ENCODE results near the gene GOLGA3. TPM values are rescaled to one million over a fixed set of nuclear protein-coding genes. Genes with fewer than 3 reads are reported as not detected.
"Not testable (repeated sequence)": the region's sequence is repeated elsewhere in the genome, so short reads cannot be mapped to it uniquely, and the experiment has no call there.

GOLGA3 gene
- total RNA-seq, 2 experiments from 2014 or later: 36.7 to 38.5 TPM

- Mint-ChIP-seq H3K4me1 (peaks cover 35% of the 10 kb centered on the region), H3K27me3 (no peaks in the 10 kb centered on the region), H3K36me3 (ENCODE audit: low read depth) (peaks cover 24% of the 10 kb centered on the region), H3K9me3 (ENCODE audit: low read depth) (no peaks in the 10 kb centered on the region), H3K4me3 (no peak overlapping the region), H3K27ac (peak overlapping the region; percentile 98)
- intact Hi-C loops (cut with DNase I, micrococcal nuclease): no loop called here
- no peak for DNase-seq
- ATAC-seq: no peak
- POLR2A ChIA-PET: interaction anchor here (0.9 kb wide), 1 partner anchor 54 kb away, joined by 3 read pairs; the partner anchor contains the start of gene CHFR
- CTCF ChIA-PET: interaction anchor here (0.6 to 1.6 kb wide), 2 partner anchors 12 kb away, joined by 3 to 5 read pairs; no protein-coding TSS in a partner anchor
Observed at GRCh38 chr12:132833341-132833740, 4.7 kb upstream of the GOLGA3 start.

- ATAC-seq (no peak), DNase-seq (no peak)
- ChIA-PET CTCF (interaction anchor here (0.5 to 1.5 kb wide), 3 partner anchors 12 to 146 kb away, joined by 3 to 5 read pairs (median 3); no protein-coding TSS in a partner anchor), POLR2A (no interaction called here)
- peaks cover 33% of the 10 kb centered on the region for H3K36me3 Mint-ChIP-seq (ENCODE audit: low read depth)
- peaks cover 44% of the 10 kb centered on the region for H3K4me1 Mint-ChIP-seq
- no peaks in the 10 kb centered on the region for H3K9me3 Mint-ChIP-seq (ENCODE audit: low read depth)
- no peak overlapping the region for H3K27ac Mint-ChIP-seq
- no peak overlapping the region for H3K4me3 Mint-ChIP-seq
- intact Hi-C loops (cut with DNase I, micrococcal nuclease): no loop called here
- H3K27me3 Mint-ChIP-seq: no peaks in the 10 kb centered on the region
Observed at GRCh38 chr12:132831771-132832170, 3.1 kb upstream of the GOLGA3 start.

GRCh38 chr12:132827763-132828703 is 636 bp downstream of the GOLGA3 start:
- POLR2A ChIA-PET: interaction anchor here (1.2 kb wide), 1 partner anchor 67 kb away, joined by 3 read pairs; no protein-coding TSS in a partner anchor
- Mint-ChIP-seq H3K36me3 (ENCODE audit: low read depth) (peaks cover 46% of the 10 kb centered on the region), H3K4me3 (peak overlapping the region; percentile 93), H3K9me3 (ENCODE audit: low read depth) (no peaks in the 10 kb centered on the region), H3K4me1 (peaks cover 38% of the 10 kb centered on the region), H3K27ac (peak overlapping the region; percentile 90), H3K27me3 (no peaks in the 10 kb centered on the region)
- ATAC-seq (peak; percentile 48), DNase-seq (peak; percentile 40)
- intact Hi-C loops (cut with DNase I, micrococcal nuclease): loop anchor here (1.0 to 5.0 kb wide), 12 partner anchors 57 to 899 kb away; partner anchors contain the start of genes CHFR (in 2 of the 2), ANKLE2 (in 1 of the 2), EP400 (in 1 of the 2) and PUS1 (in 1 of the 2)
- CTCF ChIA-PET: interaction anchor here (0.9 kb wide), 1 partner anchor 77 kb away, joined by 6 read pairs; no protein-coding TSS in a partner anchor

- H3K27ac Mint-ChIP-seq: peak overlapping the region; percentile 31
- no peak for DNase-seq
- ChIA-PET CTCF (no interaction called here), POLR2A (no interaction called here)
- H3K36me3 Mint-ChIP-seq (ENCODE audit: low read depth): peaks cover 51% of the 10 kb centered on the region
- no peak for ATAC-seq
- peaks cover 38% of the 10 kb centered on the region for H3K4me1 Mint-ChIP-seq
- no peaks in the 10 kb centered on the region for H3K9me3 Mint-ChIP-seq (ENCODE audit: low read depth)
- intact Hi-C loops (cut with DNase I, micrococcal nuclease): loop anchor here in 1 of 2 experiments (5.0 kb wide), 2 partner anchors 61 to 64 kb away; partner anchors contain the start of genes ANKLE2 and CHFR
- H3K27me3 Mint-ChIP-seq: no peaks in the 10 kb centered on the region
- H3K4me3 Mint-ChIP-seq: no peak overlapping the region
Observed at GRCh38 chr12:132825861-132826260, 2.8 kb downstream of the GOLGA3 start.

- no peak overlapping the region for H3K27ac Mint-ChIP-seq
- H3K36me3 Mint-ChIP-seq (ENCODE audit: low read depth): peaks cover 48% of the 10 kb centered on the region
- DNase-seq (no peak), ATAC-seq (no peak)
- no peaks in the 10 kb centered on the region for H3K9me3 Mint-ChIP-seq (ENCODE audit: low read depth)
- peaks cover 38% of the 10 kb centered on the region for H3K4me1 Mint-ChIP-seq
- intact Hi-C loops (cut with DNase I, micrococcal nuclease): loop anchor here in 1 of 2 experiments (5.0 kb wide), 2 partner anchors 62 to 63 kb away; partner anchors contain the start of genes ANKLE2 and CHFR
- no peaks in the 10 kb centered on the region for H3K27me3 Mint-ChIP-seq
- ChIA-PET POLR2A (no interaction called here), CTCF (no interaction called here)
- H3K4me3 Mint-ChIP-seq: no peak overlapping the region
Observed at GRCh38 chr12:132825089-132825488, 3.6 kb downstream of the GOLGA3 start.

GRCh38 chr12:132824053-132824452 is 4.6 kb downstream of the GOLGA3 start:
- no peak for DNase-seq
- peaks cover 52% of the 10 kb centered on the region for H3K36me3 Mint-ChIP-seq (ENCODE audit: low read depth)
- H3K4me3 Mint-ChIP-seq: no peak overlapping the region
- ChIA-PET CTCF (no interaction called here), POLR2A (no interaction called here)
- H3K4me1 Mint-ChIP-seq: peaks cover 43% of the 10 kb centered on the region
- no peak overlapping the region for H3K27ac Mint-ChIP-seq
- intact Hi-C loops (cut with DNase I, micrococcal nuclease): no loop called here
- no peak for ATAC-seq
- H3K27me3 Mint-ChIP-seq: no peaks in the 10 kb centered on the region
- H3K9me3 Mint-ChIP-seq (ENCODE audit: low read depth): no peaks in the 10 kb centered on the region

GRCh38 chr12:132818562-132818961 is 10.1 kb downstream of the GOLGA3 start:
- peaks cover 45% of the 10 kb centered on the region for H3K36me3 Mint-ChIP-seq (ENCODE audit: low read depth)
- intact Hi-C loops (cut with DNase I, micrococcal nuclease): no loop called here

GRCh38 chr12:132814232-132814631 is 14.4 kb downstream of the GOLGA3 start:
- H3K9me3 Mint-ChIP-seq (ENCODE audit: low read depth): no peaks in the 10 kb centered on the region
- H3K4me3 Mint-ChIP-seq: no peak overlapping the region
- DNase-seq (no peak), ATAC-seq (no peak)
- H3K27me3 Mint-ChIP-seq: no peaks in the 10 kb centered on the region
- peaks cover 51% of the 10 kb centered on the region for H3K36me3 Mint-ChIP-seq (ENCODE audit: low read depth)
- peaks cover 23% of the 10 kb centered on the region for H3K4me1 Mint-ChIP-seq
- H3K27ac Mint-ChIP-seq: no peak overlapping the region
- intact Hi-C loops (cut with DNase I, micrococcal nuclease): no loop called here
- ChIA-PET CTCF (no interaction called here), POLR2A (no interaction called here)

More at GRCh38 chr12:132818562-132818961, 10.1 kb downstream of the GOLGA3 start:
- Mint-ChIP-seq H3K9me3 (ENCODE audit: low read depth) (no peaks in the 10 kb centered on the region), H3K27ac (no peak overlapping the region), H3K4me3 (no peak overlapping the region), H3K27me3 (no peaks in the 10 kb centered on the region), H3K4me1 (peaks cover 18% of the 10 kb centered on the region)
- DNase-seq: peak; percentile 44
- peak; percentile 82 for ATAC-seq
- ChIA-PET POLR2A (interaction anchor here (0.6 kb wide), 1 partner anchor 58 kb away, joined by 3 read pairs; no protein-coding TSS in a partner anchor), CTCF (interaction anchor here (0.7 kb wide), 1 partner anchor 10 kb away, joined by 3 read pairs; no protein-coding TSS in a partner anchor)

- ChIA-PET POLR2A (no interaction called here), CTCF (interaction anchor here (1.0 kb wide), 1 partner anchor 45 kb away, joined by 5 read pairs; no protein-coding TSS in a partner anchor)
- no peak overlapping the region for H3K4me3 Mint-ChIP-seq
- H3K27me3 Mint-ChIP-seq: no peaks in the 10 kb centered on the region
- H3K4me1 Mint-ChIP-seq: peaks cover 18% of the 10 kb centered on the region
- DNase-seq (no peak), ATAC-seq (peak; percentile 36)
- H3K9me3 Mint-ChIP-seq (ENCODE audit: low read depth): no peaks in the 10 kb centered on the region
- H3K36me3 Mint-ChIP-seq (ENCODE audit: low read depth): peaks cover 53% of the 10 kb centered on the region
- H3K27ac Mint-ChIP-seq: no peak overlapping the region
- intact Hi-C loops (cut with DNase I, micrococcal nuclease): no loop called here
Observed at GRCh38 chr12:132813443-132813842, 15.2 kb downstream of the GOLGA3 start.

- intact Hi-C loops (cut with DNase I, micrococcal nuclease): no loop called here
- DNase-seq (peak; percentile 37), ATAC-seq (peak; percentile 26)
- Mint-ChIP-seq H3K9me3 (ENCODE audit: low read depth) (no peaks in the 10 kb centered on the region), H3K4me1 (peaks cover 19% of the 10 kb centered on the region), H3K4me3 (no peak overlapping the region), H3K27me3 (no peaks in the 10 kb centered on the region), H3K36me3 (ENCODE audit: low read depth) (peaks cover 53% of the 10 kb centered on the region), H3K27ac (no peak overlapping the region)
- POLR2A ChIA-PET: no interaction called here
- CTCF ChIA-PET: interaction anchor here (1.0 to 1.3 kb wide), 2 partner anchors 10 to 44 kb away, joined by 3 to 5 read pairs; no protein-coding TSS in a partner anchor
Observed at GRCh38 chr12:132812631-132813305, 15.9 kb downstream of the GOLGA3 start.

GRCh38 chr12:132809391-132809790 is 19.3 kb downstream of the GOLGA3 start:
- DNase-seq: peak; percentile 55
- H3K27ac Mint-ChIP-seq; POLR2A ChIA-PET; ATAC-seq; CTCF ChIA-PET; H3K4me3 Mint-ChIP-seq; H3K27me3 Mint-ChIP-seq; H3K9me3 Mint-ChIP-seq (ENCODE audit: low read depth): not testable (repeated sequence)
- Mint-ChIP-seq H3K4me1 (peaks cover 35% of the 10 kb centered on the region), H3K36me3 (ENCODE audit: low read depth) (peaks cover 62% of the 10 kb centered on the region)
- intact Hi-C loops (cut with DNase I, micrococcal nuclease): loop anchor here in 1 of 2 experiments (5.0 kb wide), 1 partner anchor 42 kb away; no protein-coding TSS in a partner anchor

Measured in activated CD4-positive, alpha-beta T cell treated with anti-CD3 and anti-CD28 coated beads for 36 hours (primary cell).